Astrocyte (in vitro differentiated cells and primary cell): Measurements from ENCODE around the gene B3GAT3. TPM values are rescaled to one million over a fixed set of nuclear protein-coding genes. Genes with fewer than 3 reads are reported as not detected.
A peak's percentile ranks its signal among the peaks of the same experiment; 100 is the strongest.

ENCODE experiments used
- DNase-seq: peaks from one replicate; pipeline ENCODE4 v3.0.0-alpha.2; 2010; ENCODE audit warnings: low read depth
- FAIRE-seq: peaks from 2 replicates; lab custom pipeline; 2011; peaks lifted over from hg19 to GRCh38; lab: Jason Lieb, UNC
- H2AFZ ChIP-seq: 2 replicates; pipeline ENCODE4 v1.6.0; 2012; ENCODE audit warnings: low read depth, low read length, inconsistent platforms
- H3K27ac ChIP-seq: 2 replicates; pipeline ENCODE4 v1.5.1; 2011; ENCODE audit warnings: low read depth, low read length, inconsistent platforms
- H3K27me3 ChIP-seq: 2 replicates; pipeline ENCODE4 v1.6.0; 2011; ENCODE audit warnings: low read length, inconsistent platforms; ENCODE audit not compliant: insufficient read depth
- H3K36me3 ChIP-seq: 2 replicates; pipeline ENCODE4 v1.5.1; 2011; ENCODE audit warnings: low read length, inconsistent platforms; ENCODE audit not compliant: insufficient read depth
- H3K4me1 ChIP-seq: 2 replicates; pipeline ENCODE4 v1.5.1; 2011; ENCODE audit warnings: low read length, inconsistent platforms; ENCODE audit not compliant: insufficient read depth
- H3K4me2 ChIP-seq: 2 replicates; pipeline ENCODE4 v1.6.0; 2012; ENCODE audit warnings: low read length, inconsistent platforms
- H3K4me3 ChIP-seq: 2 replicates; pipeline ENCODE4 v1.5.1; 2011; ENCODE audit warnings: low read depth, mild to moderate bottlenecking, low read length, inconsistent platforms; ENCODE audit not compliant: insufficient read depth
- H3K79me2 ChIP-seq: 2 replicates; pipeline ENCODE4 v1.6.0; 2012; ENCODE audit warnings: mild to moderate bottlenecking, low read length, inconsistent platforms; ENCODE audit not compliant: insufficient read depth
- H3K9ac ChIP-seq: 2 replicates; pipeline ENCODE4 v1.6.0; 2012; ENCODE audit warnings: mild to moderate bottlenecking, low read length, inconsistent platforms
- H3K9me3 ChIP-seq: 2 replicates; pipeline ENCODE4 v1.5.1; 2012; ENCODE audit warnings: low read depth, mild to moderate bottlenecking, low read length, inconsistent platforms; ENCODE audit not compliant: insufficient read depth
- H4K20me1 ChIP-seq: 2 replicates; pipeline ENCODE4 v1.6.0; 2012; ENCODE audit warnings: low read length, inconsistent platforms; ENCODE audit not compliant: insufficient read depth
- H3K27ac Mint-ChIP-seq: one replicate; pipeline ENCODE4 v1.8.0; 2021; ENCODE audit warnings: mild to moderate bottlenecking, mixed read lengths; ENCODE audit not compliant: unreplicated experiment
- H3K27me3 Mint-ChIP-seq: one replicate; pipeline ENCODE4 v1.8.0; 2021; ENCODE audit warnings: low read depth, mixed read lengths; ENCODE audit not compliant: unreplicated experiment
- H3K36me3 Mint-ChIP-seq: one replicate; pipeline ENCODE4 v1.8.0; 2021; ENCODE audit warnings: low read depth, mixed read lengths; ENCODE audit not compliant: unreplicated experiment
- H3K4me1 Mint-ChIP-seq: one replicate; pipeline ENCODE4 v1.8.0; 2021; ENCODE audit warnings: low read depth, mixed read lengths; ENCODE audit not compliant: unreplicated experiment
- H3K4me3 Mint-ChIP-seq: one replicate; pipeline ENCODE4 v1.8.0; 2021; ENCODE audit warnings: mild to moderate bottlenecking, moderate library complexity, mixed read lengths; ENCODE audit not compliant: unreplicated experiment
- H3K9me3 Mint-ChIP-seq: one replicate; pipeline ENCODE4 v1.8.0; 2021; ENCODE audit warnings: mild to moderate bottlenecking, mixed read lengths; ENCODE audit not compliant: unreplicated experiment
- CTCF ChIP-seq: IDR thresholded peaks from 2 replicates; pipeline ENCODE4 v1.5.1; 2011; ENCODE audit warnings: low read depth, mild to moderate bottlenecking, inconsistent platforms, low read length, moderate library complexity; ENCODE audit not compliant: insufficient read depth
- EZH2 ChIP-seq: IDR thresholded peaks from 2 replicates; pipeline ENCODE4 v1.6.1; 2012; ENCODE audit warnings: mild to moderate bottlenecking, low read length, inconsistent platforms; ENCODE audit not compliant: insufficient read depth
- total RNA-seq: library from RNA; stranded (reverse); gene quantifications from 2 replicates; pipeline ENCODE4 v1.2.1, GENCODE V29; 2021

The B3GAT3 gene
- total RNA-seq, 1 donor from 2014 or later = 52.4 TPM

GRCh38 chr11:62656796-62657429, 35.1 kb upstream of the B3GAT3 start:
- Histone ChIP-seq H3K9ac (no peak overlapping the region), H3K27me3 (no peaks in the 10 kb centered on the region), H3K9me3 (no peaks in the 10 kb centered on the region), H2AFZ (no peak overlapping the region), H3K79me2 (peaks cover 15% of the 10 kb centered on the region), H3K36me3 (peaks cover 2% of the 10 kb centered on the region), H3K27ac (no peak overlapping the region), H4K20me1 (peaks cover 3% of the 10 kb centered on the region), H3K4me2 (no peak overlapping the region), H3K4me3 (no peak overlapping the region), H3K4me1 (peaks cover 4% of the 10 kb centered on the region)
- TF ChIP-seq CTCF (no peak), EZH2 (no peak)
- no peak overlapping the region for H3K4me3 Mint-ChIP-seq
- H3K27me3 Mint-ChIP-seq = no peaks in the 10 kb centered on the region
- H3K9me3 Mint-ChIP-seq = no peaks in the 10 kb centered on the region
- peaks cover 4% of the 10 kb centered on the region for H3K4me1 Mint-ChIP-seq
- FAIRE-seq (no peak), DNase-seq (no peak)
- no peak overlapping the region for H3K27ac Mint-ChIP-seq
- no peaks in the 10 kb centered on the region for H3K36me3 Mint-ChIP-seq

DNA sequence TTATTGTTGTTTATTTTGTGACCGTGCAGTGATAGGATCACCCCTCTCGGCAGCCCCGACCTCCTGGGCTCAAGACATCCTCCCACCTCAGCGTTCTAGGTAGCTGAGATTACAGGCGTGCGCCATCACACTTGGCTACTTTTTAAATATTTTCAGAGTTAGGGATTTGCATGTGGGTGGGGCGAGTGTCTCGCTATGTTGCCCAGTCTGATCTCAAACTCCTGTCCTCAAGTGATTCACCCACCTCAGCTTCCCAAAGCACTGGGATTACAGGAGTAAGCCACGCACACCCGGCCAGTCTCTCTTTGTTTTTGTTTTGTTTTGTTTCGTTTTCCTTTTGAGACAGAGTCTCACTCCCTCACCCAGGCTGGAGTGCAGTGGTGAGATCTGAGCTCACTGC, 32.5 kb upstream of the B3GAT3 start:
- H3K36me3 Mint-ChIP-seq = no peaks in the 10 kb centered on the region
- H3K27ac Mint-ChIP-seq = no peak overlapping the region
- Histone ChIP-seq H3K4me1 (peaks cover 7% of the 10 kb centered on the region), H3K27ac (no peak overlapping the region), H3K4me2 (no peak overlapping the region), H3K27me3 (no peaks in the 10 kb centered on the region), H3K9me3 (no peaks in the 10 kb centered on the region), H2AFZ (no peak overlapping the region), H3K36me3 (peaks cover 3% of the 10 kb centered on the region), H3K4me3 (no peak overlapping the region), H3K9ac (no peak overlapping the region), H4K20me1 (peaks cover 3% of the 10 kb centered on the region), H3K79me2 (peaks cover 35% of the 10 kb centered on the region)
- DNase-seq (no peak), FAIRE-seq (no peak)
- TF ChIP-seq CTCF (no peak), EZH2 (no peak)
- H3K4me1 Mint-ChIP-seq = peaks cover 4% of the 10 kb centered on the region
- peak overlapping the region; percentile 68 for H3K4me3 Mint-ChIP-seq
- no peaks in the 10 kb centered on the region for H3K9me3 Mint-ChIP-seq
- H3K27me3 Mint-ChIP-seq = no peaks in the 10 kb centered on the region
